RWPE2 (cell line): ENCODE measurements around the gene HIVEP2.

Source experiments
- ATAC-seq: fragments of 200-7000 bp; cut with Tn5 transposase; 3 replicates; pipeline ENCODE4 v1.9.1; 2021; ENCODE audit warnings: low read depth
- DNase-seq: peaks from one replicate; pipeline ENCODE4 v3.0.0-alpha.2; 2020; ENCODE audit warnings: low spot score
- H3K27ac ChIP-seq: fragments of 450-650 bp; 2 replicates; pipeline ENCODE4 v1.5.1; 2017; ENCODE audit warnings: mild to moderate bottlenecking; ENCODE audit not compliant: poor library complexity, severe bottlenecking
- H3K27me3 ChIP-seq: fragments of 250-450 bp; sonication (Bioruptor Pico); 2 replicates; pipeline ENCODE4 v1.5.1; 2021; ENCODE audit warnings: mild to moderate bottlenecking, moderate library complexity; ENCODE audit not compliant: insufficient read depth, poor library complexity, severe bottlenecking
- H3K36me3 ChIP-seq: fragments of 250-450 bp; sonication (Bioruptor Pico); 2 replicates; pipeline ENCODE4 v1.5.1; 2020; ENCODE audit warnings: low read depth, mild to moderate bottlenecking, moderate library complexity
- H3K4me1 ChIP-seq: fragments of 250-450 bp; sonication (Bioruptor Pico); 2 replicates; pipeline ENCODE4 v1.5.1; 2021; ENCODE audit warnings: mild to moderate bottlenecking, moderate library complexity; ENCODE audit not compliant: insufficient read depth, poor library complexity, severe bottlenecking
- H3K4me3 ChIP-seq: fragments of 250-450 bp; sonication (Bioruptor Pico); 2 replicates; pipeline ENCODE4 v1.5.1; 2021; ENCODE audit warnings: mild to moderate bottlenecking, moderate library complexity; ENCODE audit not compliant: severe bottlenecking
- H3K9me3 ChIP-seq: fragments of 250-450 bp; sonication (Bioruptor Pico); 2 replicates; pipeline ENCODE4 v1.5.1; 2021; ENCODE audit warnings: mild to moderate bottlenecking, moderate library complexity; ENCODE audit not compliant: severe bottlenecking
- CTCF ChIP-seq: fragments of 450-650 bp; IDR thresholded peaks from one replicate; pipeline ENCODE4 v1.5.1; 2017; ENCODE audit warnings: mild to moderate bottlenecking, moderate library complexity; ENCODE audit not compliant: poor library complexity, severe bottlenecking

HIVEP2 gene

GRCh38 chr6:142787422-142787821 lies 157.6 kb downstream of the HIVEP2 start:
- H3K4me1 ChIP-seq: peaks cover 6% of the 10 kb centered on the region
- H3K36me3 ChIP-seq: peaks cover 8% of the 10 kb centered on the region
- no peak overlapping the region for H3K27ac ChIP-seq
- TF ChIP-seq CTCF: no peak
- H3K9me3 ChIP-seq: no peaks in the 10 kb centered on the region
- no peak for ATAC-seq
- no peaks in the 10 kb centered on the region for H3K27me3 ChIP-seq
- H3K4me3 ChIP-seq: no peak overlapping the region
- no peak for DNase-seq

- H3K4me3 ChIP-seq: no peak overlapping the region
- peaks cover 6% of the 10 kb centered on the region for H3K4me1 ChIP-seq
- TF ChIP-seq CTCF: no peak
- no peak overlapping the region for H3K27ac ChIP-seq
- no peaks in the 10 kb centered on the region for H3K27me3 ChIP-seq
- no peaks in the 10 kb centered on the region for H3K9me3 ChIP-seq
- no peak for DNase-seq
- ATAC-seq: peak; percentile 38; the same call in 1 of the 3 replicates
- peaks cover 9% of the 10 kb centered on the region for H3K36me3 ChIP-seq
Measured at GRCh38 chr6:142786476-142786875, 158.5 kb downstream of the HIVEP2 start.

- peaks cover 6% of the 10 kb centered on the region for H3K4me1 ChIP-seq
- H3K27ac ChIP-seq: no peak overlapping the region
- peaks cover 9% of the 10 kb centered on the region for H3K36me3 ChIP-seq
- H3K4me3 ChIP-seq: no peak overlapping the region
- DNase-seq: no peak
- no peaks in the 10 kb centered on the region for H3K9me3 ChIP-seq
- TF ChIP-seq CTCF: no peak
- no peak for ATAC-seq
- no peaks in the 10 kb centered on the region for H3K27me3 ChIP-seq
Measured at GRCh38 chr6:142784344-142784743, 160.6 kb downstream of the HIVEP2 start.

GRCh38 chr6:142783499-142783898 lies 161.5 kb downstream of the HIVEP2 start:
- Histone ChIP-seq H3K9me3 (no peaks in the 10 kb centered on the region), H3K4me3 (no peak overlapping the region), H3K36me3 (peaks cover 9% of the 10 kb centered on the region), H3K27me3 (no peaks in the 10 kb centered on the region), H3K27ac (no peak overlapping the region), H3K4me1 (peaks cover 6% of the 10 kb centered on the region)
- ATAC-seq: no peak
- no peak for TF ChIP-seq CTCF
- DNase-seq: no peak

- TF ChIP-seq CTCF: no peak
- H3K4me3 ChIP-seq: no peak overlapping the region
- no peaks in the 10 kb centered on the region for H3K4me1 ChIP-seq
- no peaks in the 10 kb centered on the region for H3K9me3 ChIP-seq
- peaks cover 10% of the 10 kb centered on the region for H3K36me3 ChIP-seq
- H3K27me3 ChIP-seq: no peaks in the 10 kb centered on the region
- no peak overlapping the region for H3K27ac ChIP-seq
- ATAC-seq (no peak), DNase-seq (no peak)
Measured at GRCh38 chr6:142781129-142781528, 163.8 kb downstream of the HIVEP2 start.
